Left ventricle myocardium inferior (tissue), 1 donor: ENCODE results near the gene GABPB2. TPM values are rescaled to one million over a fixed set of nuclear protein-coding genes. Genes with fewer than 3 reads are reported as not detected.
"Not testable (repeated sequence)": the region's sequence is repeated elsewhere in the genome, so short reads cannot be mapped to it uniquely, and the experiment has no call there.

ENCODE experiments used
- DNase-seq: peaks from one replicate; pipeline ENCODE4 v3.0.0-alpha.2; 2020
- H3K27ac ChIP-seq: fragments of 200-600 bp; replicated peaks from 2 replicates; pipeline ENCODE4 v1.8.0; 2021
- H3K27me3 ChIP-seq: fragments of 200-600 bp; 2 replicates; pipeline ENCODE4 v1.8.0; 2021; ENCODE audit warnings: low read depth
- H3K36me3 ChIP-seq: fragments of 200-600 bp; 2 replicates; pipeline ENCODE4 v1.8.0; 2021
- H3K4me1 ChIP-seq: fragments of 200-600 bp; 2 replicates; pipeline ENCODE4 v1.8.0; 2021
- H3K4me3 ChIP-seq: fragments of 200-600 bp; 2 replicates; pipeline ENCODE4 v1.8.0; 2021; ENCODE audit warnings: mild to moderate bottlenecking, moderate library complexity
- H3K9me3 ChIP-seq: fragments of 200-600 bp; replicated peaks from 2 replicates; pipeline ENCODE4 v1.8.0; 2021
- CTCF ChIP-seq: fragments of 200-600 bp; IDR thresholded peaks from 2 replicates; pipeline ENCODE4 v1.8.0; 2021; ENCODE audit warnings: antibody characterized with exemption, mild to moderate bottlenecking, borderline replicate concordance
- intact Hi-C: fragments of 100-400 bp; cut with micrococcal nuclease; formaldehyde crosslinking; loops from one replicate; pipeline ENCODE4 v1.11.0; 2022
- total RNA-seq: library from RNA; stranded (reverse); fragmentation: NEBNext Ultra II Directional; extraction: Animal tissue kit (Norgen Biotek cat#: 25700); gene quantifications from one replicate; pipeline ENCODE4 v1.2.1, GENCODE V29; 2021
- donor health status: DM: no; HTN: yes; CAD: no; lungs with severe emphysema.

GABPB2 gene
- total RNA-seq, 1 donor from 2014 or later: 12.2 TPM

- Histone ChIP-seq H3K9me3 (no peaks in the 10 kb centered on the region), H3K4me1 (peaks cover 24% of the 10 kb centered on the region), H3K36me3 (no peaks in the 10 kb centered on the region), H3K4me3 (no peak overlapping the region), H3K27ac (no peak overlapping the region), H3K27me3 (no peaks in the 10 kb centered on the region)
- DNase-seq: no peak
- intact Hi-C loops: loop anchor here (10.0 kb wide), 1 partner anchor 62 kb away; the partner anchor contains the start of genes MINDY1 and PRUNE1
- TF ChIP-seq CTCF: no peak
These were observed 3.4 kb upstream of the GABPB2 start for GRCh38 chr1:151067185-151067584.

GRCh38 chr1:151069103-151069486 lies 1.5 kb upstream of the GABPB2 start:
- TF ChIP-seq CTCF: no peak
- H3K4me1 ChIP-seq: peaks cover 26% of the 10 kb centered on the region
- H3K9me3 ChIP-seq: no peaks in the 10 kb centered on the region
- peak overlapping the region; percentile 99 for H3K27ac ChIP-seq
- intact Hi-C loops: loop anchor here (10.0 kb wide), 1 partner anchor 64 kb away; the partner anchor contains the start of genes MINDY1 and PRUNE1
- H3K36me3 ChIP-seq: peaks cover 12% of the 10 kb centered on the region
- DNase-seq: no peak
- H3K4me3 ChIP-seq: no peak overlapping the region
- no peaks in the 10 kb centered on the region for H3K27me3 ChIP-seq

- DNase-seq: no peak
- TF ChIP-seq CTCF: no peak
- no peaks in the 10 kb centered on the region for H3K27me3 ChIP-seq
- peaks cover 24% of the 10 kb centered on the region for H3K36me3 ChIP-seq
- H3K4me1 ChIP-seq: peaks cover 26% of the 10 kb centered on the region
- H3K9me3 ChIP-seq: no peaks in the 10 kb centered on the region
- H3K27ac ChIP-seq: peak overlapping the region; percentile 99
- H3K4me3 ChIP-seq: no peak overlapping the region
- intact Hi-C loops: no loop called here
These were observed 1.7 kb downstream of the GABPB2 start for GRCh38 chr1:151072224-151072623.

- intact Hi-C loops: no loop called here
- Histone ChIP-seq H3K27ac (no peak overlapping the region), H3K36me3 (peaks cover 6% of the 10 kb centered on the region), H3K9me3 (no peaks in the 10 kb centered on the region), H3K27me3 (no peaks in the 10 kb centered on the region), H3K4me3 (no peak overlapping the region), H3K4me1 (peaks cover 5% of the 10 kb centered on the region)
- DNase-seq: no peak
- no peak for TF ChIP-seq CTCF
These were observed 15.5 kb downstream of the GABPB2 start for GRCh38 chr1:151085953-151086559.

GRCh38 chr1:151097426-151097825 lies 26.9 kb downstream of the GABPB2 start:
- H3K4me3 ChIP-seq, H3K4me1 ChIP-seq, H3K9me3 ChIP-seq, H3K27me3 ChIP-seq, DNase-seq, H3K27ac ChIP-seq: not testable (repeated sequence)
- intact Hi-C loops: loop anchor here (5.0 kb wide), 1 partner anchor 60 kb away; the partner anchor contains the start of gene TNFAIP8L2
- H3K36me3 ChIP-seq: peaks cover 17% of the 10 kb centered on the region

- peaks cover 21% of the 10 kb centered on the region for H3K36me3 ChIP-seq
- H3K4me1 ChIP-seq: no peaks in the 10 kb centered on the region
- TF ChIP-seq CTCF: no peak
- no peak overlapping the region for H3K27ac ChIP-seq
- no peaks in the 10 kb centered on the region for H3K9me3 ChIP-seq
- no peak for DNase-seq
- no peaks in the 10 kb centered on the region for H3K27me3 ChIP-seq
- intact Hi-C loops: loop anchor here (5.0 kb wide), 1 partner anchor 59 kb away; the partner anchor contains the start of gene TNFAIP8L2
- H3K4me3 ChIP-seq: no peak overlapping the region
These were observed 27.6 kb downstream of the GABPB2 start for GRCh38 chr1:151098126-151098525.
